GM12874 (cell line): ENCODE results near the gene ADIRF.

Experiments used
- TF ChIP-seq, protein P1 (sequence below): IDR thresholded peaks from 2 replicates; pipeline ENCODE4 v1.5.1; 2011; ENCODE audit warnings: low read depth, mild to moderate bottlenecking, control low read depth, low read length, moderate library complexity; ENCODE audit not compliant: insufficient read depth

The ADIRF gene

GRCh38 chr10:86961481-86962091, 6.7 kb upstream of the ADIRF start:
- TF ChIP-seq, protein P1, sequence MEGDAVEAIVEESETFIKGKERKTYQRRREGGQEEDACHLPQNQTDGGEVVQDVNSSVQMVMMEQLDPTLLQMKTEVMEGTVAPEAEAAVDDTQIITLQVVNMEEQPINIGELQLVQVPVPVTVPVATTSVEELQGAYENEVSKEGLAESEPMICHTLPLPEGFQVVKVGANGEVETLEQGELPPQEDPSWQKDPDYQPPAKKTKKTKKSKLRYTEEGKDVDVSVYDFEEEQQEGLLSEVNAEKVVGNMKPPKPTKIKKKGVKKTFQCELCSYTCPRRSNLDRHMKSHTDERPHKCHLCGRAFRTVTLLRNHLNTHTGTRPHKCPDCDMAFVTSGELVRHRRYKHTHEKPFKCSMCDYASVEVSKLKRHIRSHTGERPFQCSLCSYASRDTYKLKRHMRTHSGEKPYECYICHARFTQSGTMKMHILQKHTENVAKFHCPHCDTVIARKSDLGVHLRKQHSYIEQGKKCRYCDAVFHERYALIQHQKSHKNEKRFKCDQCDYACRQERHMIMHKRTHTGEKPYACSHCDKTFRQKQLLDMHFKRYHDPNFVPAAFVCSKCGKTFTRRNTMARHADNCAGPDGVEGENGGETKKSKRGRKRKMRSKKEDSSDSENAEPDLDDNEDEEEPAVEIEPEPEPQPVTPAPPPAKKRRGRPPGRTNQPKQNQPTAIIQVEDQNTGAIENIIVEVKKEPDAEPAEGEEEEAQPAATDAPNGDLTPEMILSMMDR: no peak

DNA sequence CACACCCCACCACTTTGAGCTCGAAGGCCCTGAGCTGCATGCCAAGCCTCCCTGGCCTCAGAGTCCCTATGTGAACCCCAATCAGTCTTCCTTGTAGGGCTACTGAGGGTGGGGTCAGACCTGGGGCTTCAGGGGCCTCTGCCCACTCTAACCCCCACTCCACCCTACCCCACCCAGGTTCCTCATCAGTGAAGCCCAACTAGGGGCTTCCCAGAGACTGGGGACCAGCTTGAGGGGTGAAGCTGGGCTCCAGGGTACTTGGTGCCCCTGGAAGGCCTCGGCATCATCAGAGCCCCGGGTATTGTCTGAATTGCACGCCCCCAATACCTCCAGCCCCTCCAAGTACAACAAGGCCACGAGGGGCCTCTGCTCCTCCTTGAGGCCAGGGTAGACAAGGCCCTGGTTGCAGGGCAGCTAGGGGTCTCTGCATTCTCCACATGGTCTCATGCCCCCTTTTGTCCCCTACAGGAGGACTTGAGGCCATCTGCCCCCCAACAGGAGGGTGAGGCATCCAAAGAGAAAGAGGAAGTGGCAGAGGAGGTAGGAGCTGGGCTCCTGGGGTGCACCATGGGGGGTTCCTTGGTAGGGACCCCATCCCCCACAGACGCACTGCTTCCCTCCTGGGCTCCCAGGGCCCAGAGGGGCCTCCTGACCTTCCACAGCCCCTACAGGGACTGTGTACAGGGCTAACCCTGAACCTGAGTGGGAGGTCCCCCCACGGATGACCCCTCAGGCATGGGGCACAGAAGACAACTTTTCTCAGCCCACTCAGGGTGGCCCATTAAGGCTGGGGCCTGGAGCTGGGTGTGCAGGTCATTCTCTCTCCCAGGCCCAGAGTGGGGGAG, 5.9 kb upstream of the ADIRF start:
- TF ChIP-seq, protein P1: no peak

DNA sequence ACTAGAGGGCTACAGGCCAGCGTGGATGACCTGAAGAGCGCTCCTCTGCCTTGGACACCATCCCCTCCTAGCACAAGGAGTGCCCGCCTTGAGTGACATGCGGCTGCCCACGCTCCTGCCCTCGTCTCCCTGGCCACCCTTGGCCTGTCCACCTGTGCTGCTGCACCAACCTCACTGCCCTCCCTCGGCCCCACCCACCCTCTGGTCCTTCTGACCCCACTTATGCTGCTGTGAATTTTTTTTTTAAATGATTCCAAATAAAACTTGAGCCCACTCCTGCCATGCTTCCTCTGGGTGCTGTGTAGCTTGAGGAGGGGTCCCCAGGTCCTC, 5.3 kb upstream of the ADIRF start:
- TF ChIP-seq, protein P1: no peak

DNA sequence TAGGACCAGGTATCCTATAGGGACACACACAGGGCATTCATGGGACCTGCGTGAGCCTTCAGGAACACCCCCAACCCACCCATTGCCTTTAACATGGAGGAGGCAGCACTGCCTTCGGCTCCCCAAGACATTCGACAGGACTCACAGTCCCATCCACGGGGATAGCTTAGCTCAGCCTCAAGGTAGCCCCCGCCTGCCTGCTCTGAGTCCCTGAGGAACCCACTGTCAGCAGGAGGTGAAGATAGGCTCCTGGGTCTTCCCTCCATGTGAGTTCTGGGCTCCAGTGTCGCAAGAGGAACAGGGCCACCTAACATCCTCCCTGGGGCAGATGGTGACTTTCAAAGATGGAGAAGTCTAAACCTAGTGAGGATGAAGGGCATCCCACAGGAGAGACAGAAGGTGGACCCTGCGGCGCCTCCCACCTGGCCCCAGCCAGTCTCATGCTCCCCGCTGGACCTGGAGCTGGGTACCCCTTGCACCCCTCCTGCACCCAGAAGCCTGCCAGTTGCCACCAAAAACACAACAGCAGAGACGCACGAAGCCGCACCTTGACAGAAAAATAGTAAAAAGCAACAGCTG, 4.9 kb upstream of the ADIRF start:
- TF ChIP-seq, protein P1: no peak

GRCh38 chr10:86964061-86964846, 4.0 kb upstream of the ADIRF start:
- TF ChIP-seq, protein P1: no peak

DNA sequence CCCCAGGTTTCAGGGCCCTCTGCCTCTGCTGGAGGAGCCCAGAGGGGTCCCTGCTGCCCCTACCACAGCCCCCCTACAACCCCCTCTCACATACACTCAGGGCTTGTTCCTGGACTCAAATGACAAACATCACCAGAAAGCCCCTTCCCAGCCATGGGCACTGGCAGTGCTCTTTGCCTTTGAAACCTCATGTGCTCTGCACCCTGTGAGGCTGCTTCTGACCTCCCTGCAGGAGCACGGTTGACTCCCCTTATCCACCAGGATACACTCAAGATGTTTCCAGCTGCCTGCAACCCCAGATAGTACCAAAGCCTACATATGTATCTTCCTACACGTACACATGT, 3.5 kb upstream of the ADIRF start:
- TF ChIP-seq, protein P1: no peak
